ENCODE data around the gene GIGYF2. TPM values are rescaled to one million over a fixed set of nuclear protein-coding genes. Genes with fewer than 3 reads are reported as not detected.
"Not testable (repeated sequence)": the region's sequence is repeated elsewhere in the genome, so short reads cannot be mapped to it uniquely, and the experiment has no call there.

Gene GIGYF2
- total RNA-seq, 1 donor from 2014 or later = 36.3 TPM

GRCh38 chr2:232687382-232688160 lies 9.6 kb upstream of the GIGYF2 start:
- DNase-seq (ENCODE audit: low read depth in 2 of 2) = no peak

- DNase-seq (ENCODE audit: low read depth in 2 of 2) = no peak
Measured at GRCh38 chr2:232688201-232688600, 8.9 kb upstream of the GIGYF2 start.

- DNase-seq (ENCODE audit: low read depth in 2 of 2) = peak in 1 of 2 donors; percentile 59
Measured at GRCh38 chr2:232689152-232689910, 7.8 kb upstream of the GIGYF2 start.

- not testable (repeated sequence) for DNase-seq (ENCODE audit: low read depth in 2 of 2)
Measured at GRCh38 chr2:232691117-232691516, 6.0 kb upstream of the GIGYF2 start.

GRCh38 chr2:232693344-232693743 lies 3.8 kb upstream of the GIGYF2 start:
- no peak for DNase-seq (ENCODE audit: low read depth in 2 of 2)

GRCh38 chr2:232696609-232697058 lies 497 bp upstream of the GIGYF2 start:
- DNase-seq (ENCODE audit: low read depth in 2 of 2) = no peak

GRCh38 chr2:232697807-232698110 lies 628 bp downstream of the GIGYF2 start:
- DNase-seq (ENCODE audit: low read depth in 2 of 2) = no peak

- no peak for DNase-seq (ENCODE audit: low read depth in 2 of 2)
Measured at GRCh38 chr2:232698556-232699091, 1.5 kb downstream of the GIGYF2 start.

GRCh38 chr2:232699110-232699509 lies 2.0 kb downstream of the GIGYF2 start:
- DNase-seq (ENCODE audit: low read depth in 2 of 2) = no peak

GRCh38 chr2:232700154-232700553 lies 3.0 kb downstream of the GIGYF2 start:
- DNase-seq (ENCODE audit: low read depth in 2 of 2) = no peak

- no peak for DNase-seq (ENCODE audit: low read depth in 2 of 2)
Measured at GRCh38 chr2:232707076-232707475, 9.9 kb downstream of the GIGYF2 start.

GRCh38 chr2:232713505-232713904 lies 16.4 kb downstream of the GIGYF2 start:
- DNase-seq (ENCODE audit: low read depth in 2 of 2) = no peak

- DNase-seq (ENCODE audit: low read depth in 2 of 2) = no peak
Measured at GRCh38 chr2:232714969-232715368, 17.8 kb downstream of the GIGYF2 start.

GRCh38 chr2:232720056-232720455 lies 22.9 kb downstream of the GIGYF2 start:
- DNase-seq (ENCODE audit: low read depth in 2 of 2) = not testable (repeated sequence)

GRCh38 chr2:232721261-232721660 lies 24.1 kb downstream of the GIGYF2 start:
- no peak for DNase-seq (ENCODE audit: low read depth in 2 of 2)

GRCh38 chr2:232721882-232722281 lies 24.8 kb downstream of the GIGYF2 start:
- DNase-seq (ENCODE audit: low read depth in 2 of 2) = no peak

- no peak for DNase-seq (ENCODE audit: low read depth in 2 of 2)
Measured at GRCh38 chr2:232723027-232723426, 25.9 kb downstream of the GIGYF2 start.

GRCh38 chr2:232728785-232729184 lies 31.7 kb downstream of the GIGYF2 start:
- DNase-seq (ENCODE audit: low read depth in 2 of 2) = no peak

GRCh38 chr2:232731470-232731869 lies 34.3 kb downstream of the GIGYF2 start:
- DNase-seq (ENCODE audit: low read depth in 2 of 2) = no peak

- no peak for DNase-seq (ENCODE audit: low read depth in 2 of 2)
Measured at GRCh38 chr2:232741294-232741693, 44.2 kb downstream of the GIGYF2 start.

- no peak for DNase-seq (ENCODE audit: low read depth in 2 of 2)
Measured at GRCh38 chr2:232741972-232742371, 44.8 kb downstream of the GIGYF2 start.

GRCh38 chr2:232744963-232745362 lies 47.8 kb downstream of the GIGYF2 start:
- no peak for DNase-seq (ENCODE audit: low read depth in 2 of 2)

- no peak for DNase-seq (ENCODE audit: low read depth in 2 of 2)
Measured at GRCh38 chr2:232748038-232748437, 50.9 kb downstream of the GIGYF2 start.
